ENCODE data around the gene ACOX2. TPM values are rescaled to one million over a fixed set of nuclear protein-coding genes. Genes with fewer than 3 reads are reported as not detected.

The ACOX2 gene
- total RNA-seq, 4 donors from 2014 or later: 18.3 to 28.9 (median 20.2) TPM

DNA sequence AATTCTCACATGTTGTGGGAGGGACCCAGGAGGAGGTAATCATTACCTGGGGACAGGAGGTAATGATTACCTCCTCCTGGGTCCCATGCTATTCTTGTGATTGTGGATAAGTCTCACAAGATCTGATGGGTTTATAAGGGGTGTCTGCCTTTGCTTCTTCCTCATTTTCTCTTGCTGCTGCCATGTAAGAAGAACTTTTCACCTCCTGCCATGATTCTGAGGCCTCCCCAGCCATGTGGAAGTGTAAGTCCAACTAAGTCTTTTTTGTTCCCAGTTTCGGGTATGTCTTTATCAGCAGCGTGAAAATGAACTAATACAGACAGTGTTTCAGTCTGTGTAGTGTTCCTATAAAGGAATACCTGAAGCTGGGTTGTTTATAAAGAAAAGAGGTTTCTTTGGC is 58.2 kb downstream of the ACOX2 start:
- peaks cover 0 to 5% (median 0%) of the 10 kb centered on the region in 4 donors for H3K4me1 ChIP-seq
- H3K27me3 ChIP-seq: no peaks in the 10 kb centered on the region
- intact Hi-C loops (cut with DNase I): no loop called here
- WGBS: 83% methylated on average over 2 of the region's 2 CpGs
- DNase-seq (ENCODE audit: extremely low spot score): no peak
- H3K4me3 ChIP-seq: no peak overlapping the region
- H3K36me3 ChIP-seq: no peaks in the 10 kb centered on the region
- H3K9me3 ChIP-seq: peaks cover 0 to 4% (median 0%) of the 10 kb centered on the region in 4 donors
- H3K27ac ChIP-seq (replicated peaks in 1 of 4): no peak overlapping the region
- TF ChIP-seq POLR2A (IDR thresholded peaks at IDR 0.05; ENCODE audit: low read depth): no peak
- TF ChIP-seq, protein P1, sequence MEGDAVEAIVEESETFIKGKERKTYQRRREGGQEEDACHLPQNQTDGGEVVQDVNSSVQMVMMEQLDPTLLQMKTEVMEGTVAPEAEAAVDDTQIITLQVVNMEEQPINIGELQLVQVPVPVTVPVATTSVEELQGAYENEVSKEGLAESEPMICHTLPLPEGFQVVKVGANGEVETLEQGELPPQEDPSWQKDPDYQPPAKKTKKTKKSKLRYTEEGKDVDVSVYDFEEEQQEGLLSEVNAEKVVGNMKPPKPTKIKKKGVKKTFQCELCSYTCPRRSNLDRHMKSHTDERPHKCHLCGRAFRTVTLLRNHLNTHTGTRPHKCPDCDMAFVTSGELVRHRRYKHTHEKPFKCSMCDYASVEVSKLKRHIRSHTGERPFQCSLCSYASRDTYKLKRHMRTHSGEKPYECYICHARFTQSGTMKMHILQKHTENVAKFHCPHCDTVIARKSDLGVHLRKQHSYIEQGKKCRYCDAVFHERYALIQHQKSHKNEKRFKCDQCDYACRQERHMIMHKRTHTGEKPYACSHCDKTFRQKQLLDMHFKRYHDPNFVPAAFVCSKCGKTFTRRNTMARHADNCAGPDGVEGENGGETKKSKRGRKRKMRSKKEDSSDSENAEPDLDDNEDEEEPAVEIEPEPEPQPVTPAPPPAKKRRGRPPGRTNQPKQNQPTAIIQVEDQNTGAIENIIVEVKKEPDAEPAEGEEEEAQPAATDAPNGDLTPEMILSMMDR (IDR thresholded peaks at IDR 0.05): no peak
- TF ChIP-seq EP300 (IDR thresholded peaks at IDR 0.05): no peak

DNA sequence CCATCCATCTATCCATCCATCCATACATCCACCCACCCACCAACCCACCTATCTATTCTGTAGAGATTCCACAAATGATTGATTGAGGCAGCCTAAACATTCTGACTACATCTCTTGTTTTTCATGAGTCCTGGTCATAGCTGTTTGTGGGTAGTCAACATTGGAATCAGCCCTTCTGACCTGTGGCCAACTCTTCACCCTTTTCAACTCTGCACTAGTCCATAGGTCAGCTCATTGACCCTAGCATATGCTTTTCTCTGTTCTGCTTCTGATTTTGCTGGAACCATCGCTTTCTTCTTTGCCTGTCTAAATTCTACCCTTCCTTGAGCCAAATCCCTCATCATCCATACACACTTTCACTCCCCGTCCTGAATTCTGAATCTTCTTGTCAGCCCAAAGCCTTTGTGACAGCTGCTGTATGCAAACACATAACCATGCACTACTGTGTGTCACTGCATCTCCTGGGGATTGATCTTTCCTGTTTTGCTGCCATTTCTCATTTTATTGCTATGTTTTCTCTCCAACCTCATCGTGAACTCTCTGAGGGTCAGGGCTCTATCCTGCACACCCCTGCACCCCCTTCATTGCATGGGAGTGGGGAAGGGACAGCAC is 61.9 kb downstream of the ACOX2 start:
- no peak for DNase-seq (ENCODE audit: extremely low spot score)
- H3K36me3 ChIP-seq: no peaks in the 10 kb centered on the region
- H3K27ac ChIP-seq (replicated peaks in 1 of 4): no peak overlapping the region
- WGBS: 70% methylated on average over 3 of the region's 3 CpGs
- H3K27me3 ChIP-seq: peaks cover 0 to 3% (median 0%) of the 10 kb centered on the region in 4 donors
- H3K4me3 ChIP-seq: no peak overlapping the region
- intact Hi-C loops (cut with DNase I): no loop called here
- H3K4me1 ChIP-seq: peaks cover 10 to 13% (median 12%) of the 10 kb centered on the region in 4 donors
- no peaks in the 10 kb centered on the region for H3K9me3 ChIP-seq
- TF ChIP-seq, protein P1 (IDR thresholded peaks at IDR 0.05): no peak
- TF ChIP-seq POLR2AphosphoS5 (IDR thresholded peaks at IDR 0.05) (no peak), POLR2A (IDR thresholded peaks at IDR 0.05; ENCODE audit: low read depth) (no peak)

DNA sequence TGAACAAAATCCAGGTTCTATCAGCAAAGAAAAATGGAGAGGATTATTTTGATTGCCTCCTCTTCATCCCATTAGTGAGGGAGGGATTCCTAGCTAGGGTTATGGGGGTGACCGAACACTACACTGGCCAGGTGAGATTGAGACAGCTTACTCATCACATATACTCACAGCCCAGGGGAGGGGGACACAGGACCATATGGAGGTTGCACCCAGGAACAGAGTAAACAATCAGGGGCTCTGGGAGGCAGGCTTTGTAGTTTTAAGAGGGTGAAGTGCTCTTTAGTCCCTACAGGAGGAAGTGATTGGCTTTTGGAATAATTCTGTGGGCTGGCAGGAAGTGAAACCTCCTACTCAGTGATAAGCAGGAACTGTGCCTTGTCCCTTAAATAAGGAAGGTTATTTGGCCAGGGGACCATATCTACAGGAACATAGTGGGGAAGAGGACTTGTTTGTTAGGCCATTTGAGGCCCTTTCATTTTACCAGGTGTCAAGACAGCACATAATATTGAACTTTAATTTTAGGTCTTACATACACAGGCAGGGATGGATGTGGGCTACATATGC is 62.6 kb downstream of the ACOX2 start:
- Histone ChIP-seq H3K27me3 (peaks cover 0 to 3% (median 0%) of the 10 kb centered on the region in 4 donors), H3K36me3 (no peaks in the 10 kb centered on the region), H3K4me1 (peaks cover 10 to 13% (median 12%) of the 10 kb centered on the region in 4 donors), H3K27ac (replicated peaks in 1 of 4) (no peak overlapping the region), H3K4me3 (no peak overlapping the region), H3K9me3 (no peaks in the 10 kb centered on the region)
- intact Hi-C loops (cut with DNase I): no loop called here
- no peak for DNase-seq (ENCODE audit: extremely low spot score)
- WGBS: 100% methylated on average over 1 of the region's 1 CpG
- TF ChIP-seq POLR2AphosphoS5 (IDR thresholded peaks at IDR 0.05): no peak
- TF ChIP-seq EP300 (IDR thresholded peaks at IDR 0.05): no peak
- TF ChIP-seq POLR2A (IDR thresholded peaks at IDR 0.05; ENCODE audit: low read depth): no peak
- TF ChIP-seq, protein P1 (IDR thresholded peaks at IDR 0.05): no peak

DNA sequence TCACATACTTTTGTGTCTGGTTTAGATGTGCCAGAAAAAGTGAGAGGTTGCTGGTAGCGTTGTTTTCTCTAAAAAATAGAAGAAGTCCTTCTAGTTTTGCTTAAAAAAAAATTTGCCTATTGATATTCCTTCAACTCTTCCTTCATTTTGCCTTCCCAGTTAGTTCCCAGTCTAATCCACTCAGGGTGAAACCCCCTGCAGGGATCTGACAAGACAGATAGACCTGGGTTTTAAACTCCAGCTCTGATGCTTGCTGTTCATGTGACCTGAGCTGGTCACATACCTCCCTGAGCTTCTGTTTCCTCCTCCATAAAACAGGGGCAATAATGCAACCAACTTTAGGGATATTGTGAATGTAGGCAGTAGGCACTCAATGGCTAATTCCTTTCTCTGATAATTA is 63.7 kb downstream of the ACOX2 start:
- intact Hi-C loops (cut with DNase I): no loop called here
- Histone ChIP-seq H3K27ac (replicated peaks in 1 of 4) (no peak overlapping the region), H3K9me3 (no peaks in the 10 kb centered on the region), H3K27me3 (peaks cover 0 to 3% (median 0%) of the 10 kb centered on the region in 4 donors), H3K36me3 (no peaks in the 10 kb centered on the region), H3K4me3 (no peak overlapping the region), H3K4me1 (peaks cover 10 to 13% (median 12%) of the 10 kb centered on the region in 4 donors)
- no peak for DNase-seq (ENCODE audit: extremely low spot score)
- WGBS: 97% methylated on average over 1 of the region's 1 CpG
- TF ChIP-seq POLR2A (IDR thresholded peaks at IDR 0.05; ENCODE audit: low read depth) (no peak), POLR2AphosphoS5 (IDR thresholded peaks at IDR 0.05) (no peak), EP300 (IDR thresholded peaks at IDR 0.05) (no peak)
- TF ChIP-seq, protein P1 (IDR thresholded peaks at IDR 0.05): no peak

All from esophagus muscularis mucosa (tissue), 4 donors.